Epithelial cell of proximal tubule (primary cell): Measurements from ENCODE around the gene HCN1. TPM values are rescaled to one million over a fixed set of nuclear protein-coding genes. Genes with fewer than 3 reads are reported as not detected.

Experiments used
- DNase-seq: peaks from one replicate; pipeline ENCODE4 v3.0.0-alpha.2; 2011; ENCODE audit warnings: low read depth
- H3K4me3 ChIP-seq: 2 replicates; pipeline ENCODE4 v1.5.1; 2011; ENCODE audit warnings: low read depth, mild to moderate bottlenecking, low read length
- total RNA-seq: library from RNA; depleted of rRNA; stranded (reverse); fragments of >200 nt; gene quantifications from 2 replicates; pipeline ENCODE4 v1.2.3, GENCODE V29; 2015
- TF ChIP-seq, protein P1 (sequence below): conservative IDR thresholded peaks from 2 replicates; pipeline ENCODE4 v1.5.1; 2012; ENCODE audit warnings: low read depth, mild to moderate bottlenecking, low read length

HCN1 gene
- total RNA-seq, 1 donor from 2014 or later = not detected

DNA sequence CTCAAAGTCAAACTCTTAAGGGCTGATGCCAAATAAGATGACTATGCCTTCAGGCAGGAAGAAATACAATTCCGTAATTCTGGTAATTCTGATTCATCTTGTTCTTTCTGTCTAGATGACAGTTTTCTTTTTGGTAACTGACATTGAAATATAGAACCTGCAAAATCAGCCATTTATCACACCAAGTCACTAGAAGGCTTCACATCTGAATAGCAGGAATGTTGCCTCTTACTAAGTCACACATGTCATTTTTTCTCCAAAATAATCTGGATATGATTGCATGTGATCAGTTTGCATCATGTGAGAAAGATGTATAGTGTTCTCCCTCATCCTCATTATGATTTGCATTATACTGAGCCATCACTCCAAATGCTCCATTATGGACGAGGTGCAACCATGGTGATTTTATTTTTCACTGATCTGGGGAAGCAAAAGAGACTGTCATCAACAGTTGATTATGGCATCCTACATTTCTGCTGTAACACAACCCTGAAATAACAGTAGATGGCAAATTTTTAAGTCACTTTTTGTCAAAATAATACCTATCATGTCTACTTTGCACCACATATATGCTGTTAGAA, 69.0 kb downstream of the HCN1 start:
- TF ChIP-seq, protein P1, sequence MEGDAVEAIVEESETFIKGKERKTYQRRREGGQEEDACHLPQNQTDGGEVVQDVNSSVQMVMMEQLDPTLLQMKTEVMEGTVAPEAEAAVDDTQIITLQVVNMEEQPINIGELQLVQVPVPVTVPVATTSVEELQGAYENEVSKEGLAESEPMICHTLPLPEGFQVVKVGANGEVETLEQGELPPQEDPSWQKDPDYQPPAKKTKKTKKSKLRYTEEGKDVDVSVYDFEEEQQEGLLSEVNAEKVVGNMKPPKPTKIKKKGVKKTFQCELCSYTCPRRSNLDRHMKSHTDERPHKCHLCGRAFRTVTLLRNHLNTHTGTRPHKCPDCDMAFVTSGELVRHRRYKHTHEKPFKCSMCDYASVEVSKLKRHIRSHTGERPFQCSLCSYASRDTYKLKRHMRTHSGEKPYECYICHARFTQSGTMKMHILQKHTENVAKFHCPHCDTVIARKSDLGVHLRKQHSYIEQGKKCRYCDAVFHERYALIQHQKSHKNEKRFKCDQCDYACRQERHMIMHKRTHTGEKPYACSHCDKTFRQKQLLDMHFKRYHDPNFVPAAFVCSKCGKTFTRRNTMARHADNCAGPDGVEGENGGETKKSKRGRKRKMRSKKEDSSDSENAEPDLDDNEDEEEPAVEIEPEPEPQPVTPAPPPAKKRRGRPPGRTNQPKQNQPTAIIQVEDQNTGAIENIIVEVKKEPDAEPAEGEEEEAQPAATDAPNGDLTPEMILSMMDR = no peak
- H3K4me3 ChIP-seq = no peak overlapping the region
- no peak for DNase-seq

DNA sequence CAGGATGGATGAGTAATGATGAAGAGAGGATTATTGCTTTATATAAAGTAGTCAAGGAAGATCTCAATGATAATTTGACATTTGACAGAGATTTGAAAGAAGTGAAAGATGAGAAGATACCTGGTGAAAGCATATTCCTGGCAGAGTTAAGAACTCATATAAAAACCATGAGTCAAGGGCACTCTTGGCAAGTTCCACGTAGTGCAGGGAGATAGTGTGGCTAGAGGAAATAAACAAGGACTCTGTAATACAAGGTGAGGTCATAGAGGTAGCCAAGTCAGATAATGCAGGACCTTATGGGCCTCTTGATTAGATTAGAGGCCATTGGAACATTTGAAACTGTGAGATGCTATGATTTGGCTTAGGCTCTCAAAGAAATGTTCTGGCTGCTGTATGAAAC, 72.3 kb downstream of the HCN1 start:
- no peak for DNase-seq
- no peak overlapping the region for H3K4me3 ChIP-seq
- TF ChIP-seq, protein P1 = no peak

DNA sequence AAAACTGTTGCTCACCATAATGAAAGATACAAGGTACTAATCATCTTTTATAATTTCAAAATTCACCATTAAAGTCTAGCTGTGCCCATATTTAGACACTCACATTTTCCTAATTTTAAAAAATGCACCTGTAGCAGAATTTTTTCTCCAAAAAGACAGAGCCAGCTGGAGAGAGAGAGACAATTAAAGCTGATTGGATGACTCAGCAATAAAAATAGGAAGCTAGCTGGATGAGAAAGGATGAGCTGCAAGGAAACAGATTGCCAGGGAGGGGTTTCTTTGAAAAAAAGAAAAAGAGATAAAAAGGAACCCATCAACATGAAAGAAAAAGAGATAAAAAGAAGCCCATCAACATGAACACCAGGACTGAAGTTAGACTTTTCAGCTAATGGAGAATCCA, 73.8 kb downstream of the HCN1 start:
- TF ChIP-seq, protein P1 = no peak

DNA sequence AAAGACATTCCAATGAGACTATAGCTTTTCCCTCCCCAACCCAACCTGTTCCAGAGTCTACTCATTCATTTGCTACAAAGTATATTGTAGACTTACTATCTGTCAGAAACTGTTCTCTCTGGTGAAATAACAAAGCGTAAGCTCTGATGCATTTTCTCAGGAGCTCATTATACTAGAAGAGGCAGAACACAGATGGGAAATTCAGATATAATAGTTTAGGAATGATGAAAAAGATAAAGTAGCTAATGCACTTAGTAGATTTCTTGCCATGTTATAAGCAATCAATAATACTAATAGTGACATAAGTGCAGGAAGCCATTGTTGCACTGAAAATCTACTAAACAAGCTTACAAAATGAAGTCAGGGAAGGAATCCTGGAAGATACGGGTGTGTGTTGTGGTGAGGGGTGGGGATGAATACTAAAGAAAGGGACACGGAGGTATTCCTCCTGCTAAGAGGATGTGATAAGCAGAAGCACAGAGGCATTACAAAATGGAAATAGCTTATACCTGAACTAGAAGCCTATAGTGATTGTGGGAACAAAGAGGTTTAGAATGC, 78.2 kb downstream of the HCN1 start:
- DNase-seq = no peak
- TF ChIP-seq, protein P1 = no peak
- no peak overlapping the region for H3K4me3 ChIP-seq

More for the DNA sequence above, 73.8 kb downstream of the HCN1 start:
- DNase-seq = no peak
- no peak overlapping the region for H3K4me3 ChIP-seq

DNA sequence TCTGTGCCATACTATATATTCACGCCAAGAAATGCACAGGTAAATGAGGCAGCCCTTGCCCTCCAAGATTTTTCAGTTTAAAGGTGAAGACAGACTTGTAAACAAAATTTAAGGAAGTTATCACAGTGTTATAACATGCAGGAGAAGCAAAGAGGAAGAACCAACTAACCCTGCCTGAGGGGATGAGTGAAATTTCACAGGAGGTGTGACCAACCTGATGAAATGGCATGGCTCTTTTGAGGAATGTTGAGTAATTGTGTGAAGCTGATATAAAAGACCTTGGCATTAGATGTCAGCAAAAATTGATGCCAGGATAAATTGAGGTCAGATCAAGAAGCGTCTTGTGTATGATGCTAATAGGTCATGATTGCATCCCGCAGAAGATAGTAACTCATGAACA, 86.5 kb downstream of the HCN1 start:
- DNase-seq = no peak
- TF ChIP-seq, protein P1 = no peak
- H3K4me3 ChIP-seq = no peak overlapping the region

DNA sequence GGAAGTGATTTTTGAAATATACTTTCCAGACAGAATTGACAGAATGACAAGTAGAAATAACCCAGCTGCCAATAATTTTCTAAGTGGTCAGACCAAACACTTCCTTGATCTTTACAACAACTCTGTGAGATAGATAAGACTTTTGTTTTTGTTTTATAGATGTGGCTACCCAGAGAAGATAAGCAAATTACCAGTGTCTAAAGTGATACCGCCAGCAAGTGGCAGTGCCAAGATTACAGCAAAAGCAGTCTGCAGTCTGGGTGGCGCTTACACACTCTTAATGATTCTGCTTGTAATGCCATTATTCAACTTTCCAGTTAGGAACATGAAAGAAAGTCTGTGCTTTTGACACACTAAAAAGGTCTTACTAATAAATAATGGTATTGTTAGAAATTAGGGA, 92.1 kb downstream of the HCN1 start:
- TF ChIP-seq, protein P1 = no peak
- no peak for DNase-seq

DNA sequence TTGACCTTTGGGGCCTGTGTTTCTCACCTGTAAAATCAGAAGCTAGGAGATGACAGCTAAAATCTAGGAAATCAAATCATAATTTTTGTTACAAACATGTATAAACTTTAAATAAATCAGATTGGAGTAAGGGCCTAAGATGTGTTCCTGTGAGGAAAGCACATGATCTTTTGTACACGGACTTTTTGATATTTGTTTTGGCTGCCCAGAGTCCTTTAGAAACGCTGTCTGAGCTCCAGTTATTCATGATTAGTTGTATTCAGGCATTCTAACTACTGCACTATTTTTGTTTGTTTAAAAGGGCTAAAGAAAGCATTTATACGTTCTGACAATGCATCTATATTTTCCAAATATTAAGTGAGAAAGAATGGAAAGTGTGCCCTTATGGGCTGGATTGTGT, 94.8 kb downstream of the HCN1 start:
- no peak overlapping the region for H3K4me3 ChIP-seq
- DNase-seq = no peak
- TF ChIP-seq, protein P1 = no peak

More for the DNA sequence above, 92.1 kb downstream of the HCN1 start:
- H3K4me3 ChIP-seq = no peak overlapping the region
